Peyer's patch (tissue), 4 donors: ENCODE results near the gene LAD1.

ENCODE experiments used
- POLR2A ChIP-seq, 2 donors: fragments of 450-650 bp; IDR thresholded peaks; one replicate each; pipeline ENCODE4 v1.5.1; 2017; ENCODE audit warnings: antibody characterized with exemption in 2 of 2, mild to moderate bottlenecking in 2 of 2, moderate library complexity in 2 of 2
- TF ChIP-seq, protein P1 (sequence below), 6 experiments: fragments of 450-650 bp in 4 of 6; fragments of 200-600 bp in 2 of 6; sonication (generic) in 1 of 6; IDR thresholded peaks; one replicate each; pipeline ENCODE4 v1.5.1; 2017 to 2019; ENCODE audit warnings: antibody characterized with exemption in 6 of 6, mild to moderate bottlenecking in 3 of 6, moderate library complexity in 1 of 6

DNA sequence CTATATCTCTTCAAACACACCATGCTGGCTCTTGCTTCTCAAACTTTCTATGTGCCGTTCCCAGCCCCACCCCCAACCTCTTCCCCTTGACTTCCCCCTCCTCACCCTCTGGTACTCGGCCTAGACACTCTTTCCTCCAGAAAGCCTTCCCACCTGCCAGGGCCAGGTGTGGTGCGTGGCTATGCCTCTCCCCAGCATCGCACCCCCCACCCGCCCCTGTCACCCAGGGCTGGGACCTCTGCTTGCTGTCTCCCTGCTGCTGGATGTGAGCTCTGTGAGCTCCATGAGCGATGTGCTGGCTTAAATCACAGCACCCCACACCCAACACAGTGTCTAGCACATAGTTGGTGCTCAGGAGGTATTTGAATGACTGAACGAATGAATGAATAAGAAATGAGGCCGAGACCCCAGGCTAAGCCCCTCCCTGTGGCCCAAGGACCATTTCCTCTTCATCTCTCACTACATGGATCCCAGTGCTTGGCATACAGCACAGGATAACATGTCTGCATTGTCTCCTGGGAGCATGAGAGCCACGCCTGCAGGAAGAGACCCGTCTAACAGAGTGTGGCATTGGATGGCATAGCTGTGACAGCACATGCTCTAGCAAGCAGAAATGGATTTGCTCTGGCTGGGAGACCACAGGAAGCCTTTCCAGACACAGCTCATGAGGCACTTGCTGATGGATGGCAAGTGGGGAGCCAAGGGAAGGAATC, 41.3 kb downstream of the LAD1 start:
- TF ChIP-seq POLR2A (IDR thresholded peaks at IDR 0.05): no peak
- TF ChIP-seq, protein P1, sequence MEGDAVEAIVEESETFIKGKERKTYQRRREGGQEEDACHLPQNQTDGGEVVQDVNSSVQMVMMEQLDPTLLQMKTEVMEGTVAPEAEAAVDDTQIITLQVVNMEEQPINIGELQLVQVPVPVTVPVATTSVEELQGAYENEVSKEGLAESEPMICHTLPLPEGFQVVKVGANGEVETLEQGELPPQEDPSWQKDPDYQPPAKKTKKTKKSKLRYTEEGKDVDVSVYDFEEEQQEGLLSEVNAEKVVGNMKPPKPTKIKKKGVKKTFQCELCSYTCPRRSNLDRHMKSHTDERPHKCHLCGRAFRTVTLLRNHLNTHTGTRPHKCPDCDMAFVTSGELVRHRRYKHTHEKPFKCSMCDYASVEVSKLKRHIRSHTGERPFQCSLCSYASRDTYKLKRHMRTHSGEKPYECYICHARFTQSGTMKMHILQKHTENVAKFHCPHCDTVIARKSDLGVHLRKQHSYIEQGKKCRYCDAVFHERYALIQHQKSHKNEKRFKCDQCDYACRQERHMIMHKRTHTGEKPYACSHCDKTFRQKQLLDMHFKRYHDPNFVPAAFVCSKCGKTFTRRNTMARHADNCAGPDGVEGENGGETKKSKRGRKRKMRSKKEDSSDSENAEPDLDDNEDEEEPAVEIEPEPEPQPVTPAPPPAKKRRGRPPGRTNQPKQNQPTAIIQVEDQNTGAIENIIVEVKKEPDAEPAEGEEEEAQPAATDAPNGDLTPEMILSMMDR (IDR thresholded peaks at IDR 0.05): no peak
